ENCODE measurements around the gene PPP2R3B.

DNA sequence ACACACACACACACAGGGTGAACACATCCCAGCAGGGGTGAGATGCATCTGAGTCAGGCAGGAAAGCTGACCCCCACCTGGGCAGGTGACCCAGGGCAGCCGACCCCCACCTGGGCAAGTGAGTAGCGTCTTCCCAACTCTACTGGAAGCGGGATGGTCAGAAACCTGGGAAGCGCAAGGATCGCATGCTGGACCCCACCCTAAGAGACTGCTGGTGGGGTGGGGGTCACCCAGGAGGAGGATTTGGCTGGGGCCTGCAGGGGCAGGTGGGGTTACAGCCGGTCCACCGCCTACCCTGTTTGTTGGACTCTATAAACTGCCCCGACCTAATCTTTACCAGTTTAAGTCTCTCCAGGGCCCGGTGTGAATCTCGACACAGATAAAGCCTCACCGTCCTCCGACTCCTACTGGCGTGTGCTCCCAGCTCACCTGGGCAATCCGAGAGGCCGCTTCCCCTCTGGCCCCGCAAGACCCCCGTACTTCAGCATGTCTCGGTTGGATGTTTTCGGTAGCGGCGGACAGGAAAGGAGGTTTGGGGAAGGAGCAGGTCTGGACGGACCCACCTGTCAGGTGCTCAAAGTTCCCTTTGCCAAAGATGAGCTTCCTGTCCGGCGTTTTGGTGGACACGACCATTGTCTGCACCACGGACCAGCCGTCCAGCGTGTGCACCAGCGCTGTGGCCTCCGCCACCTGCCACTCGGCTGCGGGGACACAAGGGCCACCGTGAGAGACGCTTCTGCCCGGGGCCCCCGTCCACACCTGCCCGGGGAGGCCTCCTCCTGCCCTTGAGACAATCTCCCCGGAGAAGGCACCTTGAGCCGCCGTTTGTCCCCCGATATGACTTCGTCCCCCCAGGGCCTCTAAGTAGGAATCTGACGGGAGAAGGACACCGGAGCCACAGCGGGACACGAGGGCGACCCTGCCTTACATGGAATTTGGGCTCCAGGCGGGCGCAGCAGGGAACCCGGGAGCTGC, 70.1 kb downstream of the PPP2R3B start:
- no peak for TF ChIP-seq ATF2 (tag by site-specific recombination; IDR thresholded peaks at IDR 0.05; ENCODE audit: low read depth)
- TF ChIP-seq ZNF174 (tag by site-specific recombination; IDR thresholded peaks at IDR 0.05): no peak
- TF ChIP-seq ZFP41 (tag by site-specific recombination; IDR thresholded peaks at IDR 0.05; ENCODE audit: borderline replicate concordance): no peak
- no peak for TF ChIP-seq ZNF274 (IDR thresholded peaks at IDR 0.05; ENCODE audit: low read length)
- TF ChIP-seq ZNF274 (tag by site-specific recombination; IDR thresholded peaks at IDR 0.05; ENCODE audit: borderline replicate concordance): no peak
- TF ChIP-seq GFI1B (tag by site-specific recombination; IDR thresholded peaks at IDR 0.05): no peak
- TF ChIP-seq CTCF (tag by site-specific recombination; IDR thresholded peaks at IDR 0.05): no peak
- TF ChIP-seq YY1 (tag by site-specific recombination; IDR thresholded peaks at IDR 0.05): no peak
- TF ChIP-seq TCF7L2 (IDR thresholded peaks at IDR 0.05; ENCODE audit: borderline replicate concordance, low read depth, low read length): no peak
